Epithelial cell of esophagus (primary cell): ENCODE measurements around the gene VAMP3.

Experiments
- DNase-seq: peaks from one replicate; pipeline ENCODE4 v3.0.0; 2010; ENCODE audit warnings: low read depth
- H3K4me3 ChIP-seq: 2 replicates; pipeline ENCODE4 v1.5.1; 2011; ENCODE audit warnings: mild to moderate bottlenecking, low read length, control low read depth
- CTCF ChIP-seq: IDR thresholded peaks from 2 replicates; pipeline ENCODE4 v1.5.1; 2011; ENCODE audit warnings: low read depth, mild to moderate bottlenecking, low read length, control low read depth, inconsistent platforms; ENCODE audit not compliant: insufficient read depth; ENCODE audit errors: missing control alignments

The VAMP3 gene

GRCh38 chr1:7827126-7827955 is 56.2 kb downstream of the VAMP3 start:
- DNase-seq = no peak
- peak overlapping the region; percentile 7 for H3K4me3 ChIP-seq
- no peak for TF ChIP-seq CTCF
